OCI-LY3 (cell line): ENCODE data around the gene RANBP10.

Experiments
- CTCF ChIP-seq: fragments of 200-600, 300-600 bp; sonication (generic); IDR thresholded peaks from 2 replicates; pipeline ENCODE4 v1.5.1; 2014; ENCODE audit warnings: antibody characterized with exemption, low read length, low read depth
- EZH2phosphoT487 ChIP-seq: fragments of 200-600 bp; shearing (Covaris generic); IDR thresholded peaks from 2 replicates; pipeline ENCODE4 v1.6.1; 2018; ENCODE audit warnings: antibody characterized with exemption, mixed run types, low read depth

GRCh38 chr16:67704110-67704509 lies 102.2 kb downstream of the RANBP10 start:
- no peak for TF ChIP-seq CTCF
- TF ChIP-seq EZH2phosphoT487, result no peak
